ENCODE measurements around the gene OGN.

DNA sequence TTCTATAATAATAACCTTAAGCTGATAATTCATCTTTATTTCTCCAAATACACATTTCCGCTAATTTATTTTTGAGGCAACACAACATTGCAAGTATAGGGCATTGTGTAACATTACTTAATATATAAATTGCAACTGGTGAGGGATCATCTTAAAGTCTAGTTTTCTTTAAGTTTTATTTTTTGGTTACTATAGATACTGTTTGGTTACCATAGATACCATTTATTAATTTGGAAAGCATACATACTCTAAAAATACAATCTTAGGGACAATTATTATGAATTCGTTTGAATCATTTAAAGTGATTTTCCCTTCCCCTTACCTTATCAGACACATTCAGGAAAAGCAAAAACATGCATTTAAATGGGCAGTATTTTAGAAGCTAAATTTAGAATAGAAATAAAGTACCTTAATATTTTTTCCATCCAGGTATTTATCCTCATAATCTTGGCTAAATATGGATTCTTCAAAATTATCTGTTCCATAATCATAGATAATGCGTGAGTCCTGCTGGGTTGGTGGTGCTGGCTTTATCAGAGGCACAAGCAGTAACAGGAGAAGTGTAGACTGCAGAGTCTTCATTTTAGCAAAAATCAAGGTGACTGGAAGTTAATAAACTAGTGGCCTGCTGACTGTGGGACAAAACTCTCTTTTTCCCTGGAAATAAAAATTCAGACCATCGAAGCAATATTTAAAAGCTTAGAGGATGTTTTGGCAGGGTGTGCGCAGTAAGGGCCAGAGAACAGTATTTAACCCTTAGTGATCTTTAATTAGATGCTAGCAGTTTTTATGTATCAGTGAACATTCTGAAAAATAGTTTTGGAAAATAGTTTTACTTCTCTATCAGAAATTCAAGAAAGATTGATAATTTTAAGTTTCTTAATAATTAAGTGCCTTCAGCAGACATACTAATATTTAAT, 1.3 kb downstream of the OGN start:
- TF ChIP-seq, protein P1, sequence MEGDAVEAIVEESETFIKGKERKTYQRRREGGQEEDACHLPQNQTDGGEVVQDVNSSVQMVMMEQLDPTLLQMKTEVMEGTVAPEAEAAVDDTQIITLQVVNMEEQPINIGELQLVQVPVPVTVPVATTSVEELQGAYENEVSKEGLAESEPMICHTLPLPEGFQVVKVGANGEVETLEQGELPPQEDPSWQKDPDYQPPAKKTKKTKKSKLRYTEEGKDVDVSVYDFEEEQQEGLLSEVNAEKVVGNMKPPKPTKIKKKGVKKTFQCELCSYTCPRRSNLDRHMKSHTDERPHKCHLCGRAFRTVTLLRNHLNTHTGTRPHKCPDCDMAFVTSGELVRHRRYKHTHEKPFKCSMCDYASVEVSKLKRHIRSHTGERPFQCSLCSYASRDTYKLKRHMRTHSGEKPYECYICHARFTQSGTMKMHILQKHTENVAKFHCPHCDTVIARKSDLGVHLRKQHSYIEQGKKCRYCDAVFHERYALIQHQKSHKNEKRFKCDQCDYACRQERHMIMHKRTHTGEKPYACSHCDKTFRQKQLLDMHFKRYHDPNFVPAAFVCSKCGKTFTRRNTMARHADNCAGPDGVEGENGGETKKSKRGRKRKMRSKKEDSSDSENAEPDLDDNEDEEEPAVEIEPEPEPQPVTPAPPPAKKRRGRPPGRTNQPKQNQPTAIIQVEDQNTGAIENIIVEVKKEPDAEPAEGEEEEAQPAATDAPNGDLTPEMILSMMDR (conservative IDR thresholded peaks at IDR 0.05 in 1 of 2, IDR thresholded peaks at IDR 0.05 in 1 of 2; ENCODE audit: extremely low read depth in 1 of 2, insufficient read depth in 1 of 2, low read depth in 1 of 2, low read length in 2 of 2): no peak
- TF ChIP-seq EZH2 (IDR thresholded peaks at IDR 0.05; ENCODE audit: borderline replicate concordance, low read length): no peak

All from mammary epithelial cell (primary cell).